ENCODE measurements around the gene TRAPPC3L.

Gene TRAPPC3L

GRCh38 chr6:116529466-116530290, 15.8 kb downstream of the TRAPPC3L start:
- H3K4me3 ChIP-seq (ENCODE audit: low read depth, low read length), result no peak overlapping the region
- peaks cover 25% of the 10 kb centered on the region for H3K4me1 ChIP-seq (ENCODE audit: control insufficient read depth, insufficient read depth, low read length)
- no peaks in the 10 kb centered on the region for H3K27me3 ChIP-seq (ENCODE audit: control insufficient read depth, insufficient read depth, low read length)
- no peak overlapping the region for H3K9ac ChIP-seq (ENCODE audit: low read depth, low read length)
- no peaks in the 10 kb centered on the region for H3K36me3 ChIP-seq (ENCODE audit: control insufficient read depth, insufficient read depth, low read length)
- H3K9me3 ChIP-seq (ENCODE audit: control insufficient read depth, insufficient read depth, low read length), result no peaks in the 10 kb centered on the region

DNA sequence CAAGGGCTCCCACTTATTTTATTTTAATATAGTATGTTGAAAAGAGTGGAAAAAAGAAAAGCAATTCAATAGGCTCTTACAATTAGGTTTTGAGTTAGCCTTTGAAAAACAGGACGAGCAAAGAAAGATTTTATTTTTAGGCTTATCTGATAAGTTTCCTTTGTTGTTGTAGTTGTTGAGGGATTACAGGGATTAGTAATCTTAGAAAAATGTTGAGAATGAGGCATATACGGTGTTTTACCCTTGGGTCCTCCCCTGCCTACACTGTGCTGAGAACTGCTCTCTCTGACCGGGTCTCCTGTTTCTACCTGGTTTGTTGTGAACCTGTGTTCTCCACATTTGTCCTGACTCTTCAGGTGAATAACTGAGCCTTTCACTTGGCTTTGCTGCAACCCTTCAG, 16.7 kb downstream of the TRAPPC3L start:
- no peaks in the 10 kb centered on the region for H3K27me3 ChIP-seq (ENCODE audit: control insufficient read depth, insufficient read depth, low read length)
- H3K4me1 ChIP-seq (ENCODE audit: control insufficient read depth, insufficient read depth, low read length), result peaks cover 23% of the 10 kb centered on the region
- no peaks in the 10 kb centered on the region for H3K9me3 ChIP-seq (ENCODE audit: control insufficient read depth, insufficient read depth, low read length)
- no peak overlapping the region for H3K9ac ChIP-seq (ENCODE audit: low read depth, low read length)
- no peak overlapping the region for H3K4me3 ChIP-seq (ENCODE audit: low read depth, low read length)
- no peaks in the 10 kb centered on the region for H3K36me3 ChIP-seq (ENCODE audit: control insufficient read depth, insufficient read depth, low read length)

DNA sequence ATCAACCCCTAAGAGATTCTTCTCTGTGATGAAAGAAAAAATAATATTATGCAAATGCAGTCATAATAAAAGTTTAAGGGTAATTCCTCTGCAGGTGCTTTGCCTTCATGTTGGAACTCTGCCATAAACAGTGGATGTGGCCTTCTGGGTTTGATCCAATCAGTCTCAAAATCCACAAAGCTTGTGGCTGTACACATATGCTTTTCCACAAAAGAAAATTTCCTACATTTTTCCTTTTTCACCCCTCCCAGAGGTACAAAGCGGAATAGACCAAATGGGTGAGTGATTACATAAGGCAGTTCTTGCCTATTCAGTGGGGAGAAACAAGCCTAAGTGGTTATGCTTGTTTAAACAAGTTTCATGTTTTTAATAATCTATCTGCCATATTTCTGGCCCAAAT, 17.4 kb downstream of the TRAPPC3L start:
- H3K9me3 ChIP-seq (ENCODE audit: control insufficient read depth, insufficient read depth, low read length), result no peaks in the 10 kb centered on the region
- H3K4me1 ChIP-seq (ENCODE audit: control insufficient read depth, insufficient read depth, low read length), result peaks cover 19% of the 10 kb centered on the region
- H3K9ac ChIP-seq (ENCODE audit: low read depth, low read length), result no peak overlapping the region
- H3K36me3 ChIP-seq (ENCODE audit: control insufficient read depth, insufficient read depth, low read length), result no peaks in the 10 kb centered on the region
- H3K27me3 ChIP-seq (ENCODE audit: control insufficient read depth, insufficient read depth, low read length), result no peaks in the 10 kb centered on the region
- H3K4me3 ChIP-seq (ENCODE audit: low read depth, low read length), result no peak overlapping the region

DNA sequence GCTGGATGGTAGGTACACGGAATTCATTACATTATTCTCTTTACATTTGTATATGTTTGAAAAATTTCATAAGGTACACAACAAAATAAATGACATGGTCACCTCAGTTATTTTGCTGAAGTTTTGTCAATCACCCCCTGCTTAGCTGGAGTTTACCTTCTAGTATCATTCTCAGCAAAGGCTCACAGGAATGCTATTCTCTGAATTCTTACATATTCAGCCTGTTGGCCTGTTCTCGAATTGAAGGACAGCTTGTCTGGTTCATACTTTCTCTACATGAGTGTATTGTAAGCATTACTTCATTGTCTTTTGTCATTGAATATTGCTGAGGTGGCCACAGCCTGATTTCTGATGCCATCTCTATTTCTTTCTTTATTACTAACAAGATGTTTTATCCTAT, 21.2 kb downstream of the TRAPPC3L start:
- Histone ChIP-seq H3K4me1 (ENCODE audit: control insufficient read depth, insufficient read depth, low read length) (peaks cover 6% of the 10 kb centered on the region), H3K9ac (ENCODE audit: low read depth, low read length) (no peak overlapping the region), H3K9me3 (ENCODE audit: control insufficient read depth, insufficient read depth, low read length) (no peaks in the 10 kb centered on the region), H3K27me3 (ENCODE audit: control insufficient read depth, insufficient read depth, low read length) (no peaks in the 10 kb centered on the region), H3K4me3 (ENCODE audit: low read depth, low read length) (no peak overlapping the region), H3K36me3 (ENCODE audit: control insufficient read depth, insufficient read depth, low read length) (no peaks in the 10 kb centered on the region)

- no peaks in the 10 kb centered on the region for H3K4me1 ChIP-seq (ENCODE audit: control insufficient read depth, insufficient read depth, low read length)
- no peaks in the 10 kb centered on the region for H3K9me3 ChIP-seq (ENCODE audit: control insufficient read depth, insufficient read depth, low read length)
- H3K36me3 ChIP-seq (ENCODE audit: control insufficient read depth, insufficient read depth, low read length), result no peaks in the 10 kb centered on the region
- H3K9ac ChIP-seq (ENCODE audit: low read depth, low read length), result no peak overlapping the region
- no peaks in the 10 kb centered on the region for H3K27me3 ChIP-seq (ENCODE audit: control insufficient read depth, insufficient read depth, low read length)
- no peak overlapping the region for H3K4me3 ChIP-seq (ENCODE audit: low read depth, low read length)
These were observed 22.6 kb downstream of the TRAPPC3L start for GRCh38 chr6:116522896-116523295.

DNA sequence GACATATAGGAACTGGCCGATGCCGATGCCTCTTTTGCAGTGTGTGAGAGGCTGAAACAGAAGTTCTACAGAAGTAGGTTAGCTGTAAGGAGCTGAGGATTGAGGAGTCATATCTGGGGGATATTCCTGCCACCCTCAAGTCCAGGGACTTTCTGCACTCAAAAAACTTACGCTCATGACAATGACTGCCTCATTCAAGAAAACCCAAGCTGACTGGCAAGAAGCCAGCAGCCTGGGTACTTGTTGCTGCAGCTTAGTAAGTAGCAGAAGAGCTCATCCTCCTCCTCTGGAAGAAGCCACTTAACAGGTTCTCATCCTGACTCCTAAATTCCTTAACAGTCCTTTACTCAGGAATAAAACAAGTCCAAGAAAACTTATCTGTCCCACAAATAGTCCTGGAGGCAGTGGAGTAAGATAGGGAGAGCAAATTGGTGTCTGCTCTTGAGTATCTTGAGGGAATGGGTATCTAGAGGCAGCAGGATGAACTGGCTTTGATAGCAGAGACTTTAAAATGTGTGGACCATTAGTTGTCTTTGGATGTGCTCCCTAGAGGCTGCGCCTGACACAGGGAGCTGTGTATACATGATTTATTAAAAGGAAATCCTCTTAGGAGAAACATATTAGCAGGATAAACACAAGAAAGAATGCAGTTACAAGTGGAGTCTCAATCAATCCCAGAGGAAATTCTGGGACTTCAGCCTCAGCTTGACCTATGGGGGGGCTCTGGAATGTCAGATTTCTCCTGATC, 26.7 kb downstream of the TRAPPC3L start:
- Histone ChIP-seq H3K4me3 (ENCODE audit: low read depth, low read length) (no peak overlapping the region), H3K36me3 (ENCODE audit: control insufficient read depth, insufficient read depth, low read length) (no peaks in the 10 kb centered on the region), H3K9me3 (ENCODE audit: control insufficient read depth, insufficient read depth, low read length) (no peaks in the 10 kb centered on the region), H3K9ac (ENCODE audit: low read depth, low read length) (no peak overlapping the region), H3K4me1 (ENCODE audit: control insufficient read depth, insufficient read depth, low read length) (no peaks in the 10 kb centered on the region), H3K27me3 (ENCODE audit: control insufficient read depth, insufficient read depth, low read length) (no peaks in the 10 kb centered on the region)

DNA sequence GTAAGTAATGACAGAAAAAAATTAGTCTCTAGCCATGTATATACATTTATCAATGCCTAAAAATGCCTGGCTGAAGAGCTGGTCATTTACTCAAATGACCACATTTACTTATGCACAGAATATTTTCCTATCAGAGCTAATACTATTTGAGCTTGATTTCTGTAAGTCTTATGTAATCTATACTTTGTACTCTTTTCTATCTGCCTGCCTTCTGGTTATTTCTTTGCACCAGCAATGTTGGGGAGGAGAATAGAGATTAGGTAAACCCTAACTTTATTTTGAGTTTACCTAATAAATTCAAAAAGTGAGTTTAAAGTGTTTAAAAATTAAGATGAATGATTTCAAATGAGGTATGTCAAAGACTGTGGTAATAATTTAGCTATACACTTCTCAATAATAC, 30.3 kb downstream of the TRAPPC3L start:
- Histone ChIP-seq H3K4me3 (ENCODE audit: low read depth, low read length) (no peak overlapping the region), H3K9me3 (ENCODE audit: control insufficient read depth, insufficient read depth, low read length) (no peaks in the 10 kb centered on the region), H3K4me1 (ENCODE audit: control insufficient read depth, insufficient read depth, low read length) (peaks cover 5% of the 10 kb centered on the region), H3K36me3 (ENCODE audit: control insufficient read depth, insufficient read depth, low read length) (no peaks in the 10 kb centered on the region), H3K27me3 (ENCODE audit: control insufficient read depth, insufficient read depth, low read length) (no peaks in the 10 kb centered on the region), H3K9ac (ENCODE audit: low read depth, low read length) (no peak overlapping the region)

- H3K36me3 ChIP-seq (ENCODE audit: control insufficient read depth, insufficient read depth, low read length), result no peaks in the 10 kb centered on the region
- no peaks in the 10 kb centered on the region for H3K9me3 ChIP-seq (ENCODE audit: control insufficient read depth, insufficient read depth, low read length)
- H3K9ac ChIP-seq (ENCODE audit: low read depth, low read length), result no peak overlapping the region
- peaks cover 5% of the 10 kb centered on the region for H3K4me1 ChIP-seq (ENCODE audit: control insufficient read depth, insufficient read depth, low read length)
- no peak overlapping the region for H3K4me3 ChIP-seq (ENCODE audit: low read depth, low read length)
- no peaks in the 10 kb centered on the region for H3K27me3 ChIP-seq (ENCODE audit: control insufficient read depth, insufficient read depth, low read length)
These were observed 31.4 kb downstream of the TRAPPC3L start for GRCh38 chr6:116514111-116514510.

- peaks cover 5% of the 10 kb centered on the region for H3K4me1 ChIP-seq (ENCODE audit: control insufficient read depth, insufficient read depth, low read length)
- no peak overlapping the region for H3K4me3 ChIP-seq (ENCODE audit: low read depth, low read length)
- no peaks in the 10 kb centered on the region for H3K9me3 ChIP-seq (ENCODE audit: control insufficient read depth, insufficient read depth, low read length)
- no peaks in the 10 kb centered on the region for H3K27me3 ChIP-seq (ENCODE audit: control insufficient read depth, insufficient read depth, low read length)
- no peaks in the 10 kb centered on the region for H3K36me3 ChIP-seq (ENCODE audit: control insufficient read depth, insufficient read depth, low read length)
- no peak overlapping the region for H3K9ac ChIP-seq (ENCODE audit: low read depth, low read length)
These were observed 32.1 kb downstream of the TRAPPC3L start for GRCh38 chr6:116513224-116513875.

DNA sequence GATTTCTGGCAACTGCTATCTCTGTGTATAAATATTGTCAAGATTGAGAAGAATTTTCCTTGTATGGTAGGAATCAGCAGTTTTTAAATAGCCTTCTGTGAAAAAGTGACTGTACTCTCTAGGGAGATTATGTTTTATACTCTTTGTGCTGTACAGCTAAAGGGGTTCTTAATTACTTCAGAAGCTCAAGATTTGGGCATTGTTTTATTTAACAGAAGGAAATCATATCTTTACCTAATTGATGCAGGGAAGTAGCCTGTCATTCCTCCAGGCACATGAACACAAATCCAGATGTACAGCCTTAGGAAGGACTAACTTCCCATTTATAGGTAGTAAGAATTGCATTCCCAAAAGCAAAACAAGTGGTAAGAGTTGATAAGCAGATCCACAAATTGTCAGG, 32.8 kb downstream of the TRAPPC3L start:
- Histone ChIP-seq H3K9ac (ENCODE audit: low read depth, low read length) (no peak overlapping the region), H3K4me3 (ENCODE audit: low read depth, low read length) (no peak overlapping the region), H3K27me3 (ENCODE audit: control insufficient read depth, insufficient read depth, low read length) (no peaks in the 10 kb centered on the region)

GRCh38 chr6:116512111-116512559, 33.3 kb downstream of the TRAPPC3L start:
- no peaks in the 10 kb centered on the region for H3K27me3 ChIP-seq (ENCODE audit: control insufficient read depth, insufficient read depth, low read length)
- H3K4me3 ChIP-seq (ENCODE audit: low read depth, low read length), result no peak overlapping the region
- H3K9me3 ChIP-seq (ENCODE audit: control insufficient read depth, insufficient read depth, low read length), result no peaks in the 10 kb centered on the region
- H3K4me1 ChIP-seq (ENCODE audit: control insufficient read depth, insufficient read depth, low read length), result peaks cover 5% of the 10 kb centered on the region
- no peak overlapping the region for H3K9ac ChIP-seq (ENCODE audit: low read depth, low read length)
- no peaks in the 10 kb centered on the region for H3K36me3 ChIP-seq (ENCODE audit: control insufficient read depth, insufficient read depth, low read length)

More for the DNA sequence above, 32.8 kb downstream of the TRAPPC3L start:
- Histone ChIP-seq H3K9me3 (ENCODE audit: control insufficient read depth, insufficient read depth, low read length) (no peaks in the 10 kb centered on the region), H3K4me1 (ENCODE audit: control insufficient read depth, insufficient read depth, low read length) (peaks cover 5% of the 10 kb centered on the region), H3K36me3 (ENCODE audit: control insufficient read depth, insufficient read depth, low read length) (no peaks in the 10 kb centered on the region)

All from iPS-15b (cell line).